ENCODE results near the gene ARV1.
"Not testable (repeated sequence)": the region's sequence is repeated elsewhere in the genome, so short reads cannot be mapped to it uniquely, and the experiment has no call there.

ARV1 gene

GRCh38 chr1:231045286-231045685 lies 66.4 kb downstream of the ARV1 start:
- no peak for DNase-seq

DNA sequence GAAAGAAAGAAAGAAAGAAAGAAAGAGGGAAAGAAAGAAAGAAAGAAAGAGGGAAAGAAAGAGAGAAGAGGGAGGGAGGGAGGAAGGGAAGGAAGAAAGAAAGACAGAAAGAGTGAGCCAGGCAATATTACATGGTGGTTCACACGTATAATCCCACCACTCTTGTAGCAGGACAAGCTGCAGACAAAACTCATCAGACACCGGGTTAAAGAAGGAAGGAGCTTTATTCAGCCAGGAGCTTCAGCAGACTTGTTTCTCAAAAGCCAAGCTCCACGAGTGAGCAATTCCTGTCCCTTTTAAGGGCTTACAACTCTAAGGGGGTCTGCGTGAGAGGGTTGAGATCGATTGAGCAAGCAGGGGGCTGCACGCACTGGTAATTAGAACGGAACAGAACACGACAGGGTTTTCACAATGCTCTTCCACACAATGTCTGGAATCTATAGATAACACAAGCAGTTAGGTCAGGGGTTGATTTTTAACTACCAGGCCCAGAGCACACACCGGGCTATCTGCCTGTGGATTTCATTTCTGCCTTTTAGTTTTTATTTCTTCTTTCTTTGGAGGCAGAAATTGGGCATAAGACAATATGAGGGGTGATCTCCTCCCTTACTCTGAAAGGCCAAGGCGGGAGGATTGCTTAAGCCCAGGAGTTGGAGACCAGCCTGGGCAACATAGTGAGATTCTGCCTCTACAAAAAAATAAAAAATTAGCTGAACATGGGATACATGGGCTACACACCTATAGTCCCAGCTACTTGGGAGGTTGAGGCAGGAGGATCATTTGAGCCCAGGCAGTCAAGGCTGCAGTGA lies 67.2 kb downstream of the ARV1 start:
- DNase-seq: not testable (repeated sequence)

GRCh38 chr1:231046730-231047395 lies 68.0 kb downstream of the ARV1 start:
- DNase-seq: no peak

DNA sequence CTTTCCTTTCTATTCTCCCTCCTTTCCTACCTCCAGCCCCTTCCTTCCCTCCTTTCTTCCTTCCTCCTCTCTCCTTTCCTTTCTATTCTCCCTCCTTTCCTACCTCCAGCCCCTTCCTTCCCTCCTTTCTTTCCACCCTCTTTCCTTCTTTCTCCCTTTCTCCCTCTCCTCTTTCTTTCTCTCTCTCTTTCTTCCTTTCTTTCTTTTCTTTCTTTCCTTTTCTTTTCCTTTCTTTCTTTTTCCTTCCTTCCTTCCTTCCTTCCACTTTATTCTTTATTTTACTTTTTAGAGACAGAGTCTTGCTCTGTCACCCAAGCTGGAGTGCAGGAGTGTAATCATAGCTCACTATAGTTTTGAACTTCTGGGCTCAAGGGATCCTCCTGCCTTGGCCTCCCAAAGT lies 68.6 kb downstream of the ARV1 start:
- DNase-seq: not testable (repeated sequence)

DNA sequence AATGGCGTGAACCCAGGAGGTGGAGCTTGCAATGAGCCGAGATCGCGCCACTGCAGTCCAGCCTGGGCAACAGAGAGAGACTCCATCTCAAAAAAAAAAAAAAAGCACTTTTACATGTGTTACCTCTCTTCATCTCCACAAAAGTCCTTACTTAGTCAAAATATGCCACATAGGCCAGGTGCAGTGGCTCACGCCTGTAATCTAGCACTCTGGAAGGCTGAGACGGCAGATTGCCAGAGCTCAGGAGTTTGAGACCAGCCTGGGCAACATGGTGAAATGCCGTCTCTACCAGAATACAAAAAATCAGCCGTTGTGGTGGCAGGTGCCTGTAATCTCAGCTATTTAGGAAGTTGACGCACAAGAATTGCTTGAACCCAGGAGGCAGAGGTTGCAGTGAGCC lies 69.5 kb downstream of the ARV1 start:
- not testable (repeated sequence) for DNase-seq

- DNase-seq: no peak
Observed at GRCh38 chr1:231049121-231049979, 70.5 kb downstream of the ARV1 start.

Measured in C1 segment of cervical spinal cord (tissue), 14 donors.